22Rv1 (cell line): ENCODE results near the gene FREY1.

Source experiments
- H3K27ac ChIP-seq: fragments of 450-650 bp; 2 replicates; pipeline ENCODE4 v1.5.1; 2017
- CTCF ChIP-seq: fragments of 450-650 bp; IDR thresholded peaks from 2 replicates; pipeline ENCODE4 v1.5.1; 2017; ENCODE audit warnings: mild to moderate bottlenecking
- ZFX ChIP-seq: fragments of 450-650 bp; IDR thresholded peaks from 2 replicates; pipeline ENCODE4 v1.6.1; 2017; ENCODE audit warnings: antibody characterized with exemption, borderline replicate concordance

FREY1 gene

GRCh38 chr11:45918962-45919675 is 12.0 kb upstream of the FREY1 start:
- H3K27ac ChIP-seq: peak overlapping the region; percentile 90
- TF ChIP-seq ZFX: no peak
- TF ChIP-seq CTCF: no peak

GRCh38 chr11:45918331-45918941 is 11.4 kb upstream of the FREY1 start:
- peak overlapping the region; percentile 90 for H3K27ac ChIP-seq
- no peak for TF ChIP-seq ZFX
- TF ChIP-seq CTCF: no peak

- no peak for TF ChIP-seq ZFX
- TF ChIP-seq CTCF: no peak
- H3K27ac ChIP-seq: peak within 1 kb of the TSS; percentile 90
These were observed 10.7 kb upstream of the FREY1 start, which contains the start of gene PEX16 for GRCh38 chr11:45917623-45918330. TSS of gene PEX16 (minus strand) at chr11:45917877. CDS start at chr11:45917811, 66 bp downstream.

GRCh38 chr11:45917286-45917622 is 10.2 kb upstream of the FREY1 start:
- H3K27ac ChIP-seq: peak overlapping the region; percentile 90
- TF ChIP-seq ZFX (no peak), CTCF (no peak)

GRCh38 chr11:45915446-45915845 is 8.4 kb upstream of the FREY1 start:
- TF ChIP-seq CTCF (no peak), ZFX (no peak)

GRCh38 chr11:45913942-45914635 is 7.0 kb upstream of the FREY1 start:
- H3K27ac ChIP-seq: no peak overlapping the region
- TF ChIP-seq ZFX (no peak), CTCF (no peak)

More at GRCh38 chr11:45915446-45915845, 8.4 kb upstream of the FREY1 start:
- no peak overlapping the region for H3K27ac ChIP-seq
